Measurements from ENCODE around the gene ETFB.

- no peak for TF ChIP-seq TCF12 (IDR thresholded peaks at IDR 0.05; ENCODE audit: low read depth)
- TF ChIP-seq, protein P1, sequence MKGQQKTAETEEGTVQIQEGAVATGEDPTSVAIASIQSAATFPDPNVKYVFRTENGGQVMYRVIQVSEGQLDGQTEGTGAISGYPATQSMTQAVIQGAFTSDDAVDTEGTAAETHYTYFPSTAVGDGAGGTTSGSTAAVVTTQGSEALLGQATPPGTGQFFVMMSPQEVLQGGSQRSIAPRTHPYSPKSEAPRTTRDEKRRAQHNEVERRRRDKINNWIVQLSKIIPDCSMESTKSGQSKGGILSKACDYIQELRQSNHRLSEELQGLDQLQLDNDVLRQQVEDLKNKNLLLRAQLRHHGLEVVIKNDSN (IDR thresholded peaks at IDR 0.05), result no peak
These were observed 48.8 kb downstream of the ETFB start for GRCh38 chr19:51317376-51317775.
